Tibial nerve (tissue), 4 donors: ENCODE measurements around the gene DMXL2.

Experiments
- CTCF ChIP-seq, 5 experiments: fragments of 200-600 bp in 3 of 5; fragments of 450-650 bp in 2 of 5; sonication (generic) in 3 of 5; IDR thresholded peaks; one replicate each; pipeline ENCODE4 v1.5.1; 2016 to 2019; ENCODE audit warnings: antibody characterized with exemption in 5 of 5, mild to moderate bottlenecking in 3 of 5, moderate library complexity in 2 of 5
- EP300 ChIP-seq, 2 donors: sonication (generic); formaldehyde crosslinking; IDR thresholded peaks; one replicate each; pipeline ENCODE4 v1.6.1; 2017; ENCODE audit warnings: antibody characterized with exemption in 2 of 2, mild to moderate bottlenecking in 1 of 2
- POLR2A ChIP-seq, 2 donors: fragments of 450-650 bp; IDR thresholded peaks; one replicate each; pipeline ENCODE4 v1.6.1; 2017; ENCODE audit warnings: antibody characterized with exemption in 2 of 2, mild to moderate bottlenecking in 2 of 2, moderate library complexity in 2 of 2

DNA sequence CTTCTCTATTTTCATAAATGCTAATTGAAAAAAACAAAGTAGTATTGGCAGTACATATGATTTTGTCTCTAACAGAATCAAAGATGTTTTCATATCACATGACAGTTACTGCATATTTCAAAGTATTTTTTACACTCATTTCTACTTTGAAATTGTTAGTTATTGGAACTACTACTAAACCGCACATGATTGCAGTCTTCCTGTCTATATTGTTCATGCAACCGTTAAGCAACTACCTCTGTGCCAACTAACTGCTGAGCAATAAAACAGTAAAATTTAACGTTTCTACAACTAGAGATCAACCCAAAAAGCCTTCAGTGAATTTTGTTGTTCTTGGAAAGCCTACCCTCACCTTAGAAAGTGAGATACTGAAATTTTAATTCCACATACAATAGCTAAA, 64.2 kb downstream of the DMXL2 start:
- TF ChIP-seq CTCF (IDR thresholded peaks at IDR 0.05) = no peak
- no peak for TF ChIP-seq EP300 (IDR thresholded peaks at IDR 0.05)
- no peak for TF ChIP-seq POLR2A (IDR thresholded peaks at IDR 0.05)
